H1 (cell line): Measurements from ENCODE around the gene SLIT3. TPM values are rescaled to one million over a fixed set of nuclear protein-coding genes. Genes with fewer than 3 reads are reported as not detected.
A peak's percentile ranks its signal among the peaks of the same experiment; 100 is the strongest.

Source experiments
- CTCF ChIA-PET: fragments of 300-600 bp; sonication (Branson Sonifier 250); formaldehyde crosslinking; loops from one replicate; lab custom pipeline; 2021; ENCODE audit not compliant: partially characterized antibody; lab: Charles Lee
- POLR2A ChIA-PET: fragments of 300-600 bp; sonication (Branson Sonifier 250); formaldehyde crosslinking; loops from one replicate; lab custom pipeline; 2021; ENCODE audit warnings: inconsistent platforms; ENCODE audit not compliant: partially characterized antibody; lab: Charles Lee
- DNase-seq, 2 experiments: peaks; one replicate each; pipeline versions ENCODE4 v3.0.0 to v3.0.0-alpha.2; 2010 to 2022; ENCODE audit warnings: low spot score in 2 of 2, low read depth in 1 of 2, mixed read lengths in 1 of 2
- FAIRE-seq: peaks from 2 replicates; lab custom pipeline; 2011; peaks lifted over from hg19 to GRCh38; lab: Jason Lieb, UNC
- H2AFZ ChIP-seq: 2 replicates; pipeline ENCODE4 v1.8.1; 2012; ENCODE audit warnings: low read length, inconsistent platforms
- H2AK5ac ChIP-seq: 2 replicates; pipeline ENCODE4 v1.6.1; 2013; ENCODE audit warnings: low read depth, low read length
- H2BK120ac ChIP-seq: replicated peaks from 2 replicates; pipeline ENCODE3; 2013; ENCODE audit warnings: low read depth, low read length, inconsistent platforms
- H2BK12ac ChIP-seq: 2 replicates; pipeline ENCODE4 v1.6.1; 2013; ENCODE audit warnings: low read depth, low read length
- H2BK15ac ChIP-seq: 2 replicates; pipeline ENCODE4 v1.6.1; 2013; ENCODE audit warnings: low read length
- H2BK20ac ChIP-seq: 2 replicates; pipeline ENCODE4 v1.6.1; 2013; ENCODE audit warnings: low read length
- H2BK5ac ChIP-seq: 2 replicates; pipeline ENCODE4 v1.6.1; 2013; ENCODE audit warnings: low read depth, low read length
- H3K14ac ChIP-seq: 2 replicates; pipeline ENCODE4 v1.6.1; 2013; ENCODE audit warnings: inconsistent platforms; ENCODE audit not compliant: insufficient read length
- H3K18ac ChIP-seq: 2 replicates; pipeline ENCODE4 v1.6.1; 2013; ENCODE audit warnings: low read length; ENCODE audit errors: extremely low read depth
- H3K23ac ChIP-seq: 2 replicates; pipeline ENCODE4 v1.6.1; 2013; ENCODE audit warnings: inconsistent platforms; ENCODE audit not compliant: insufficient read length
- H3K23me2 ChIP-seq: 2 replicates; pipeline ENCODE4 v1.6.1; 2013; ENCODE audit warnings: low read depth, low read length
- H3K27ac ChIP-seq: 2 replicates; pipeline ENCODE4 v1.6.1; 2011; ENCODE audit warnings: low read depth, low read length, inconsistent platforms
- H3K27me3 ChIP-seq, 4 experiments: replicated peaks in 1 of 4; 1 replicate in 1 of 4; 2 replicates in 3 of 4; pipeline versions ENCODE4 v1.6.1 to v1.8.1; 2011 to 2013; ENCODE audit warnings: low read length in 3 of 4, mild to moderate bottlenecking in 3 of 4, inconsistent platforms in 2 of 4, mixed read lengths in 2 of 4, moderate library complexity in 1 of 4; ENCODE audit not compliant: control insufficient read depth in 3 of 4, insufficient read depth in 3 of 4; ENCODE audit errors: extremely low read depth in 1 of 4
- H3K36me3 ChIP-seq, 4 experiments: 2 replicates each; pipeline versions ENCODE4 v1.6.1 to v1.8.1; 2011 to 2013; ENCODE audit warnings: mild to moderate bottlenecking in 4 of 4, low read length in 3 of 4, moderate library complexity in 2 of 4, control low read depth in 1 of 4, inconsistent platforms in 1 of 4; ENCODE audit not compliant: insufficient read depth in 4 of 4, control insufficient read depth in 2 of 4
- H3K4ac ChIP-seq: replicated peaks from 2 replicates; pipeline ENCODE3; 2013; ENCODE audit warnings: low read length, low read depth, mixed read lengths, inconsistent platforms; ENCODE audit not compliant: insufficient read length
- H3K4me1 ChIP-seq, 4 experiments: replicated peaks in 1 of 4; 1 replicate in 1 of 4; 2 replicates in 3 of 4; pipeline versions ENCODE4 v1.6.1 to v1.8.1; 2011 to 2013; ENCODE audit warnings: low read length in 3 of 4, inconsistent platforms in 2 of 4, mixed read lengths in 1 of 4; ENCODE audit not compliant: insufficient read depth in 4 of 4, control insufficient read depth in 3 of 4
- H3K4me2 ChIP-seq, 2 experiments: 2 replicates each; pipeline versions ENCODE4 v1.6.1 to v1.8.1; 2011 to 2013; ENCODE audit warnings: low read depth in 2 of 2, low read length in 2 of 2, control low read depth in 1 of 2, inconsistent platforms in 1 of 2, mild to moderate bottlenecking in 1 of 2; ENCODE audit not compliant: insufficient read depth in 1 of 2
- H3K4me3 ChIP-seq, 4 experiments: fragments of 200-600, 300-600 bp in 1 of 4; sonication (generic), shearing (Covaris generic), sonication (Bioruptor Twin) in 1 of 4; 2 replicates each; pipeline versions ENCODE4 v1.5.1 to v1.8.1; 2011 to 2016; ENCODE audit warnings: low read length in 4 of 4, low read depth in 3 of 4, control low read depth in 2 of 4, inconsistent platforms in 2 of 4, mild to moderate bottlenecking in 2 of 4, mixed read lengths in 1 of 4, moderate library complexity in 1 of 4; ENCODE audit not compliant: insufficient read depth in 2 of 4; ENCODE audit errors: extremely low read depth in 1 of 4
- H3K56ac ChIP-seq: replicated peaks from 2 replicates; pipeline ENCODE3; 2013; ENCODE audit warnings: low read depth, mild to moderate bottlenecking, mixed read lengths, low read length, inconsistent platforms; ENCODE audit not compliant: insufficient read length
- H3K79me1 ChIP-seq: 2 replicates; pipeline ENCODE4 v1.6.1; 2013; ENCODE audit warnings: low read depth, low read length, control low read depth
- H3K79me2 ChIP-seq, 2 experiments: 2 replicates each; pipeline versions ENCODE4 v1.6.1 to v1.8.1; 2012 to 2013; ENCODE audit warnings: low read length in 2 of 2, mild to moderate bottlenecking in 2 of 2, inconsistent platforms in 1 of 2; ENCODE audit not compliant: insufficient read depth in 2 of 2, control insufficient read depth in 1 of 2
- H3K9ac ChIP-seq, 4 experiments: replicated peaks in 1 of 4; 1 replicate in 1 of 4; 2 replicates in 3 of 4; pipeline versions ENCODE4 v1.6.1 to v1.8.1; 2011 to 2013; ENCODE audit warnings: low read depth in 3 of 4, low read length in 3 of 4, control low read depth in 2 of 4, mild to moderate bottlenecking in 2 of 4, moderate library complexity in 2 of 4, inconsistent platforms in 1 of 4; ENCODE audit errors: extremely low read depth in 1 of 4
- H3K9me3 ChIP-seq, 2 experiments: 2 replicates each; pipeline versions ENCODE4 v1.6.1 to v1.8.1; 2012 to 2013; ENCODE audit warnings: mild to moderate bottlenecking in 2 of 2, moderate library complexity in 2 of 2, control low read depth in 1 of 2, inconsistent platforms in 1 of 2, low read depth in 1 of 2, low read length in 1 of 2, mixed read lengths in 1 of 2; ENCODE audit not compliant: insufficient read depth in 2 of 2
- H4K20me1 ChIP-seq, 2 experiments: replicated peaks in 1 of 2; 2 replicates each; pipeline versions ENCODE3 to v1.8.1; 2011 to 2013; ENCODE audit warnings: inconsistent platforms in 2 of 2, low read length in 2 of 2, mild to moderate bottlenecking in 1 of 2; ENCODE audit not compliant: insufficient read depth in 2 of 2, control insufficient read depth in 1 of 2
- H4K5ac ChIP-seq: 2 replicates; pipeline ENCODE4 v1.6.1; 2013; ENCODE audit warnings: low read length, low read depth, mixed read lengths, inconsistent platforms; ENCODE audit not compliant: insufficient read length
- H4K8ac ChIP-seq: 2 replicates; pipeline ENCODE4 v1.8.0; 2013; ENCODE audit warnings: mild to moderate bottlenecking, moderate library complexity, low read length, inconsistent platforms; ENCODE audit not compliant: insufficient read depth; ENCODE audit errors: extremely low read depth
- H4K91ac ChIP-seq: replicated peaks from 2 replicates; pipeline ENCODE3; 2013; ENCODE audit warnings: low read length, mixed read lengths, inconsistent platforms; ENCODE audit not compliant: insufficient read length
- BACH1 ChIP-seq: IDR thresholded peaks from 2 replicates; pipeline ENCODE4 v1.6.1; 2012; ENCODE audit warnings: low read length, improper control_type of control experiment
- BCL11A ChIP-seq, 2 experiments: IDR thresholded peaks; one replicate each; pipeline ENCODE4 v1.6.1; 2011; ENCODE audit warnings: low read depth in 2 of 2, low read length in 2 of 2, mild to moderate bottlenecking in 2 of 2
- CTBP2 ChIP-seq: IDR thresholded peaks from 2 replicates; pipeline ENCODE4 v1.7.0; 2011; ENCODE audit warnings: borderline replicate concordance, mild to moderate bottlenecking, moderate library complexity, mixed read lengths, low read length; ENCODE audit not compliant: insufficient read depth, insufficient read length
- NRF1 ChIP-seq: IDR thresholded peaks from 2 replicates; pipeline ENCODE4 v1.6.1; 2011; ENCODE audit warnings: mild to moderate bottlenecking, low read depth, low read length, improper control_type of control experiment
- PHF8 ChIP-seq: fragments of 200-600 bp; sonication (generic); conservative IDR thresholded peaks from 2 replicates; pipeline ENCODE4 v1.7.1; 2012; ENCODE audit warnings: low read depth, mild to moderate bottlenecking, inconsistent platforms, low read length, moderate library complexity
- POLR2A ChIP-seq, 2 experiments: IDR thresholded peaks; 1 replicate in 1 of 2; 2 replicates in 1 of 2; pipeline ENCODE4 v1.6.1; 2011; ENCODE audit warnings: low read depth in 2 of 2, low read length in 2 of 2, mild to moderate bottlenecking in 2 of 2; ENCODE audit errors: control extremely low read depth in 1 of 2
- POU5F1 ChIP-seq: IDR thresholded peaks from 2 replicates; pipeline ENCODE4 v1.6.1; 2011; ENCODE audit warnings: low read depth, mild to moderate bottlenecking, low read length, moderate library complexity
- SP1 ChIP-seq: IDR thresholded peaks from 2 replicates; pipeline ENCODE4 v1.6.1; 2011; ENCODE audit warnings: low read depth, low read length
- SP2 ChIP-seq: IDR thresholded peaks from 2 replicates; pipeline ENCODE4 v1.6.1; 2012; ENCODE audit warnings: mild to moderate bottlenecking, low read length, inconsistent platforms
- TEAD4 ChIP-seq: IDR thresholded peaks from 2 replicates; pipeline ENCODE4 v1.6.1; 2012; ENCODE audit warnings: low read depth, low read length, inconsistent platforms, mixed read lengths
- YY1 ChIP-seq: IDR thresholded peaks from 2 replicates; pipeline ENCODE4 v1.6.1; 2011; ENCODE audit warnings: low read depth, mild to moderate bottlenecking, low read length
- WGBS, 2 experiments: shearing (Covaris generic) in 1 of 2; methylation state at CpG; one replicate each; pipeline versions ENCODE4 v1.1.6 to v1.1.7; 2013 to 2015; ENCODE audit warnings: low lambda C conversion rate in 2 of 2, mixed read lengths in 2 of 2, inconsistent platforms in 1 of 2, low coverage in 1 of 2, missing lambda C conversion rate in 1 of 2; ENCODE audit not compliant: insufficient replicate concordance in 2 of 2, insufficient coverage in 1 of 2, insufficient read length in 1 of 2; ENCODE audit errors: extremely low coverage in 1 of 2, missing lambda C conversion rate in 1 of 2; 5-methylcytosine and 5-hydroxymethylcytosine counted together
- polyA plus RNA-seq, 7 experiments: library from polyadenylated mRNA; depleted of rRNA in 3 of 7; stranded (reverse) in 5 of 7; unstranded in 2 of 7; fragments of >200 nt in 5 of 7; fragments of 200-250 nt in 2 of 7; gene quantifications; 1 replicate in 5 of 7; 2 replicates in 1 of 7; 4 replicates in 1 of 7; pipeline versions ENCODE4 v1.2.1 to v1.2.3, GENCODE V29; 2011 to 2013; ENCODE audit warnings: missing spikeins in 2 of 7, mixed read lengths in 2 of 7
- total RNA-seq: library from RNA; stranded (reverse); fragmentation: NEBNext Ultra II Directional; extraction: Animal tissue kit (Norgen Biotek cat#: 25700); gene quantifications from 2 replicates; pipeline ENCODE4 v1.2.1, GENCODE V29; 2021

SLIT3 gene
- total and polyA plus RNA-seq, 2 of the 8 experiments (the other 6 are each of a cell fraction or from before 2014, with no cell fraction given), result 1.1 to 1.2 TPM

DNA sequence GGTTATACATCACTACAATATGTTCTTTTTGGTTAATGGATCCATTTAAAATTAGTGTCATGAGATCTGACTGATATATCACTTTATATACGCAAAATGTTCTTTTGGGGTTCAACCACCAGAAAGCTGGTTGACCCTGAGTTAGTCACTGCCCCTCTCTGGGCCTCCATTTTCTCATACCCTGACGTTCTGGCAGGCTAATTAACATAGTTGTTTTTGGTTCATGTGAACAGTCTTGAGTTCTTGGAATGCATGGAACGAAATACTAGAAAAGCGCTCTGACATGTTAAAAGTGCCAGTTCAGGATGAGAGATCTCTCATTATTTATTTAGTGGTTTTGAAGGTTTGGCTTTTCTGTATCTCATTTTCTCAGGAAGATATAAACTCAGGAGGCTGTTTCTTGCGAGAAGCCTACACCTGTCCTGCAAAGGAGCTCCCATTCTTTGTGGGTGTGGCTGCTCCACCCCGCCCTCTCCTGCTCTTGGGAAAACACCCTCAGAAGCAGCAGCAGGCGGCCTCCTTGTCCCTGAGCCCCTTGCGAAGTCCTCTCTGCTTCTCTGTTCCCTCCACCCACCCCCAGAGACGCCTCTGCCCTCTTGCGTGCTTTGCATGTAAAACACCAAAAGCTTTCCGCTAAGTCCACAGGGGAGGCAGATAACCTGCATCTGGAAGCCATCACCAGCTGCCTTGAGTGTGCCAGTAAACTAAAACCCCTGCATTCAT is 419.4 kb downstream of the SLIT3 start:
- FAIRE-seq (no peak), DNase-seq (peak; percentile 59 to 63)
- Histone ChIP-seq H4K5ac (no peak overlapping the region), H2BK20ac (no peak overlapping the region), H2AFZ (no peak overlapping the region), H4K91ac (no peak overlapping the region), H3K56ac (no peak overlapping the region), H3K4me2 (no peak overlapping the region; a peak in 1 of 4 replicates), H3K14ac (no peak overlapping the region), H3K9ac (no peak overlapping the region), H4K8ac (no peak overlapping the region), H2BK15ac (no peak overlapping the region), H2AK5ac (no peak overlapping the region), H4K20me1 (no peaks in the 10 kb centered on the region), H2BK5ac (no peak overlapping the region), H3K9me3 (no peaks in the 10 kb centered on the region), H3K18ac (no peak overlapping the region), H3K27ac (no peak overlapping the region), H3K23ac (no peak overlapping the region), H2BK12ac (no peak overlapping the region), H2BK120ac (no peak overlapping the region), H3K4me1 (peaks cover 0 to 10% (median 5%) of the 10 kb centered on the region in 4 experiments; a peak in 4 of 7 replicates), H3K36me3 (no peaks in the 10 kb centered on the region), H3K79me1 (no peaks in the 10 kb centered on the region), H3K4me3 (no peak overlapping the region), H3K79me2 (no peaks in the 10 kb centered on the region), H3K27me3 (peaks cover 0 to 7% (median 4%) of the 10 kb centered on the region in 4 experiments; a peak in 4 of 7 replicates), H3K23me2 (no peaks in the 10 kb centered on the region), H3K4ac (no peak overlapping the region)
- ChIA-PET POLR2A (interaction anchor here (0.6 kb wide), 1 partner anchor 30 kb away, joined by 3 read pairs; no protein-coding TSS in a partner anchor), CTCF (interaction anchor here (0.6 to 3.5 kb wide), 27 partner anchors 9 to 297 kb away, joined by 3 to 14 read pairs (median 3); no protein-coding TSS in a partner anchor)
- 44% methylated on average over 11 of the region's 11 CpGs; no CpG with 5 or more reads in 1 of the 2 experiments for WGBS, 2 experiments
- TF ChIP-seq SP1, result no peak
- no peak for TF ChIP-seq CTBP2
- TF ChIP-seq BACH1, result no peak
- no peak for TF ChIP-seq SP2
- TF ChIP-seq YY1, result 0 out of 2 replicates have a peak, but pooled peaks have one; percentile 35
- TF ChIP-seq POU5F1, result no peak
- no peak for TF ChIP-seq PHF8
- no peak for TF ChIP-seq BCL11A (IDR thresholded peaks at IDR 0.05; ENCODE audit: low read depth in 2 of 2, low read length in 2 of 2)
- TF ChIP-seq POLR2A (IDR thresholded peaks at IDR 0.05; ENCODE audit: control extremely low read depth in 1 of 2, low read depth in 2 of 2, low read length in 2 of 2), result no peak
- TF ChIP-seq TEAD4, result no peak
- no peak for TF ChIP-seq NRF1
